Mucosa of stomach (tissue), 1 donor: Measurements from ENCODE around the gene DOK6.
"Not testable (repeated sequence)": the region's sequence is repeated elsewhere in the genome, so short reads cannot be mapped to it uniquely, and the experiment has no call there.

Source experiments
- H3K27me3 ChIP-seq: one replicate; pipeline ENCODE4 v1.7.0; 2013; ENCODE audit warnings: mild to moderate bottlenecking, low read length; ENCODE audit not compliant: control insufficient read depth, insufficient read depth
- H3K36me3 ChIP-seq: one replicate; pipeline ENCODE4 v1.7.0; 2013; ENCODE audit warnings: low read length; ENCODE audit not compliant: control insufficient read depth, insufficient read depth
- H3K4me1 ChIP-seq: one replicate; pipeline ENCODE4 v1.7.0; 2013; ENCODE audit warnings: mild to moderate bottlenecking, low read length; ENCODE audit not compliant: control insufficient read depth, insufficient read depth
- H3K4me3 ChIP-seq: one replicate; pipeline ENCODE4 v1.7.0; 2013; ENCODE audit warnings: low read length
- H3K9ac ChIP-seq: one replicate; pipeline ENCODE4 v1.7.0; 2013; ENCODE audit warnings: mild to moderate bottlenecking, low read length, moderate library complexity
- H3K9me3 ChIP-seq: one replicate; pipeline ENCODE4 v1.7.0; 2013; ENCODE audit warnings: mild to moderate bottlenecking, low read length, moderate library complexity; ENCODE audit not compliant: control insufficient read depth
- donor health status: Pancreatic carcinoma.

Gene DOK6

DNA sequence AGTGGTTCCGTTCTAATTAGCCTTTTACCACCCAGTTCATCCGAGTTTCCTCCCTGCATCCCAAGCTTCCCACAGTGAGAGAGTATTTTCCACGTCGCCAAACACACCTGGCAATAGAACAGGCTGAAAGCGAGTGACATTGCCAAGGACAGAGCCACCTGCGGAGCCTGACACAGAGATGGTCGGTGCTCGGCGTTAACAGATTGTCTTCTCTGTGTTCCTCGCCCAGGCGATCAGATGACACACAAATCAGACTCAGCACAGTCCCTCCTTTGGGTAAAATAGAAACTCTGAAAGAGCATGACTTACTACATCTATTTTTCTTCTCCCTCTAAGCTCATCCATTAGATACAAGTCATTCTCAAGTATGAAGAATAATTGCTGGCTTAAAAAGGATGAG, 439.3 kb downstream of the DOK6 start:
- Histone ChIP-seq H3K4me3 (no peak overlapping the region), H3K36me3 (no peaks in the 10 kb centered on the region), H3K4me1 (no peaks in the 10 kb centered on the region), H3K9ac (no peak overlapping the region), H3K27me3 (no peaks in the 10 kb centered on the region), H3K9me3 (no peaks in the 10 kb centered on the region)

DNA sequence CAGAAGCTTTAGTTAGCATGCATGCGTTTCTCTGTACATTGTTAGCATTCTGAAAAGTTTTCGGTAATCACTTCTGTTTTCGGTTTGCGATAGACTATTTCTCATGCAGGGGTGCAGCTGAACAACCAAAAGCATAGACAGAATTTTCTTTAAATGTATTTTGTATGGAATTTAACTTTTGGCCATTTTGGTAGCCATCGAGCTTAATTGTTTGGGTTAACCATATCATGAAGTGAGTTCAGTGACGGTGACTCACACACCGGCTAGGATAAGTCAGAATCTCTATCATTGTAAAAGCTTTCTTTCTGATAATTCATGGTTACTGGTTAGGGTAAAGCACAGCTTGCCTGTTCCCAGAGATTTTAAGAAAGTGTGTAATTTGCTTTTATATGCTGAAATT, 439.8 kb downstream of the DOK6 start:
- Histone ChIP-seq H3K27me3 (no peaks in the 10 kb centered on the region), H3K4me1 (no peaks in the 10 kb centered on the region), H3K4me3 (no peak overlapping the region), H3K9me3 (no peaks in the 10 kb centered on the region), H3K36me3 (no peaks in the 10 kb centered on the region), H3K9ac (no peak overlapping the region)

DNA sequence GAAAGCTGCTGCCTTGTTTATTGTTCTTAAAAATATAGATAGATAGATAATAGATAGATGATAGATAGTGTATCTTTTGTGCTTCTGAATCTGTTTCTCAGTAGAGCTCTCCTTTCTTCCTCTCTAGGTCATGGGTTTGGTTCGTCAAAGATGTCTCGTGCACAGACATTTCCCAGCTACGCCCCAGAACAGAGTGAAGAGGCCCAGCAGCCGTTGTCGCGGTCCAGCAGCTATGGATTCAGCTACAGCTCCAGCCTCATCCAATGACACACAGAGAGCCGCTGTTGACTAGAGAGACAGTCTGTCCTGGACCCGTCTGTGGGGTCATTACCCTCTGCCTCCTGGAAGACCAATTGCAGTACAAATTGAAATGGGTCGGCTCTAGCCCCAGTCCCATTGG, 440.4 kb downstream of the DOK6 start:
- H3K4me1 ChIP-seq, result no peaks in the 10 kb centered on the region
- H3K27me3 ChIP-seq, result no peaks in the 10 kb centered on the region
- H3K36me3 ChIP-seq, result no peaks in the 10 kb centered on the region
- H3K9me3 ChIP-seq, result no peaks in the 10 kb centered on the region
- H3K4me3 ChIP-seq, result no peak overlapping the region
- no peak overlapping the region for H3K9ac ChIP-seq

DNA sequence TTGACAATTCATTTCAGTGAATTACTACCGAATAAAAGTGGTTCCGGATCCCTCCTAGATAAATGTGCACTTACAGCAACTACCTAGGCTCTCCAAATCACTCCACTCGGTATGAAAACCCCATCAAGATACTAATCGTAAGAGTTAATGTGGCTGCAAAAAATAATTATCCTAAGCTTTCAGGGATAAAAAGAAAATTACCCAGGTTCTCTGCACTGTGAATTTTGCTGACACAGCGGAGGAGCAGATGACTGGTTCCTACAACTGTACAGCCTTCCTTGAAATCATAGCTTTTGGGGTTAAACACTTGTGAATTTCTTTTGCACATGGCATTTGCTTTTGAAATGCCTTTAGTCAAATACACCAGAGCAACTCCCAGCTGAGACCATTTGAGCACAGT, 442.3 kb downstream of the DOK6 start:
- Histone ChIP-seq H3K4me1 (no peaks in the 10 kb centered on the region), H3K9me3 (no peaks in the 10 kb centered on the region), H3K36me3 (no peaks in the 10 kb centered on the region), H3K4me3 (no peak overlapping the region), H3K9ac (no peak overlapping the region), H3K27me3 (no peaks in the 10 kb centered on the region)

DNA sequence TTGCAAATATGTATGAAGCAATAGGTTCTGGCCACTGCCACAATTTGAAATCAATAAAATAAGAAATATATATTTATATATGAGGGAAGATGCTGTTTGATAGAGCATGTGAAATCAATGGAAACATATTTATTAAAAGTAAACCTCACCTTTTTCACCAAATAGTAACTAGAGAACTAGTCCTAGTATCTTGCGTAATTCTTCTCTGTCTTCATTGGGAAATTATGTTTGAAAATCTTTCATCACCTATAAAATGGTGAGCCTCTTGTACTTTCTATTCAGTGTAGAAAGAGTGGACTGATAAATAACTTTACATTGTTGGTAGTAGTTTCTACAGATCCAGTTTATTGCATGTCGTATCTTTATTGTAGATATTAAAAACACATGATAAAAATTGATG, 444.0 kb downstream of the DOK6 start:
- no peak overlapping the region for H3K9ac ChIP-seq
- no peak overlapping the region for H3K4me3 ChIP-seq
- no peaks in the 10 kb centered on the region for H3K27me3 ChIP-seq
- H3K4me1 ChIP-seq, result no peaks in the 10 kb centered on the region
- H3K36me3 ChIP-seq, result no peaks in the 10 kb centered on the region
- H3K9me3 ChIP-seq, result no peaks in the 10 kb centered on the region

DNA sequence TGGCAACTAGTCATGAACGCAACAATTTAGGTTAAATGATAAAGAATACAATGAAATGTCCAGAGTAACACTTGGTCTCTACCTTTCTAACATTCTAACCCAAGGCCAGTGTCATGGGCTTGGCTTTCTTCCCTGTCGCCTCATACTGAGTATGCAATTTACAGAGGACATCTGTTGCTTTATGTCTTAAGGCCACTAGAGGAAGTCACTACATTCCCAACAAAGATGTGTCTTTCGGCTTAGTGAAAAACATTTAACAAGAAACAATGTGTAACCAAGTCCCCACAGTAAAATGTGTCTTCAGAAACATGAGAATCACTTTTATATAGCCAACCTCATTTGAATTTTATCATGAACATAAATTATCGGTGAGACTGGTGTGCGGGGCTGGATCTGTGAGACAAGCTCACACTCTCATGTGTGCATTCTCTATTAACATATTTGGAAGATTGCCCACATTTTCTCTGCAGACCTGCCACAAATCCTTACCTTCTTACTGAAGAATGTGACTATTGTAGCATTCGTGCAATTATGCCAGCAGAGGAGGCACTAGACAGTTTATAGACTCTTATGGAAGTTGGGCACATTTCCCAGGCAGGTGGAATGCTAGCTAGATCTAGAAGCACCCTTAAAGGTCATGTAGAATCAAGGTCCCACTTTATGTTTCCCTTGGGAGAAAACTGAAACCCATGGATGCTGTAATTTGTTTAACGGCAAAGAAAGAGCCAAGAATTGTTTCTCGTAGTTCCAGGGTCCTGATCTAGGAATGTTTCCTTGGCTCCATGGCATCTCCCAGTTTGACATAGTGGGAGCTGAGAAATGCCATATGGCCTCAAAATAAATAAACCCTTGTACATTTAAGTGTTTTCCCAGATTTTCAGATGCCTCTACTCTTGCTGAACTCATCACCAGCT, 445.2 kb downstream of the DOK6 start:
- no peaks in the 10 kb centered on the region for H3K4me1 ChIP-seq
- H3K36me3 ChIP-seq, result no peaks in the 10 kb centered on the region
- no peak overlapping the region for H3K4me3 ChIP-seq
- no peaks in the 10 kb centered on the region for H3K27me3 ChIP-seq
- no peak overlapping the region for H3K9ac ChIP-seq
- H3K9me3 ChIP-seq, result no peaks in the 10 kb centered on the region

DNA sequence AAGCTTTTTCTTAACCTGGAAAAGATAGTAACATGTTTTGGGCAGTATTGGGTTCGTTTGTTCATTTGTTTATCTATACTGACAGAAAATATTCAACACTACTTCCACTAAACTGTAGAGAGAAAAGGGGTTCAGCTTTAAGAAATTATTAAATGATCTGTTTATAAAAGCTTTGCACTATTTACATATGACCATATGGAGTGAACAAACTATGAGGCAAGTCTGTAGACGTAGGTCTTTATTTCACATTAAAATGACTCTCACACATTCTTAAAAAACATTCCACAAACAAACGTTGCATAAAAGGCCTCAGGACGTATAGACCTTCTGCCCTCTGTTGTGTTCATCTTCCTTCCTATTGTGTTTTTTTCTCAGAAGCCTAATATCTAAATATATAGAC, 452.4 kb downstream of the DOK6 start:
- H3K9me3 ChIP-seq, result no peaks in the 10 kb centered on the region
- H3K9ac ChIP-seq, result no peak overlapping the region
- no peak overlapping the region for H3K4me3 ChIP-seq
- no peaks in the 10 kb centered on the region for H3K36me3 ChIP-seq
- H3K4me1 ChIP-seq, result no peaks in the 10 kb centered on the region
- no peaks in the 10 kb centered on the region for H3K27me3 ChIP-seq

DNA sequence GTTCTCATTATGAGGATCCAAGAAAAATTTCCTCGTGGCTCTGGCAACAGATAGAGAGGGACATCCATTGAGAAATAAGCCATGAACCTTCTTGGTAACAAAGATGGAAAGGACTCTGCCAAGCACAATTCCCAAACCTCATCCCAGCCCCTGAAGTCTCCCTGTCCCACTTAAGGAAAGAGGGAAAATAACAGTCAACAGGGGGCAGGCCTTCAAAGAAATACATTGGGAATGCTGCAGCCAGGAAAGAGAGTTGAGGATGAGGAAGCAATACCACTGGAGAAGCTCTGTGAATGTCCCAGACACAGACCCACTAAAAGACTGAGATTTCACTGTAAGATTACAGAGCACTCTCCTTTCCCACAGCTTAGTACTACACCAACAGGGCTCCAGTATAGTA, 453.8 kb downstream of the DOK6 start:
- Histone ChIP-seq H3K36me3 (no peaks in the 10 kb centered on the region), H3K9me3 (no peaks in the 10 kb centered on the region), H3K27me3 (no peaks in the 10 kb centered on the region), H3K9ac (no peak overlapping the region), H3K4me3 (no peak overlapping the region), H3K4me1 (no peaks in the 10 kb centered on the region)

DNA sequence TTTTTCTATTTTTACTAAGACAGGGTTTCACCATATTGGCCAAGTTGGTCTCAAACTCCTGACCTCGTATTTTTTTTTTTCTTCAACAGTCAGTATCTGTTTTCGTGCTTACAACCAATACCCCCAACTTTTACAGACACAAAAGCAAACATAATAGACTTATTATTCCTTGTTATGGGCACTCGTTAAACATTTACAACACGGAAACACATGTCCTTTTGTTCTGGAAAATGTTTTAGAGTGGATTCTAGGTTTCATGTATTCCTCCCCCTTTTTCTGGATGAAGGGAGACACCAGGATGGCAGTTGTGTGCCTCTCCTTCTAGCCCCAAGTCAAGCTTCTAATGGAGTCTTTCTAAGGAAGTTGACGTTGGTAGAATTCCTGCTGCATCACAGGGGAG, 458.2 kb downstream of the DOK6 start:
- no peaks in the 10 kb centered on the region for H3K27me3 ChIP-seq
- no peak overlapping the region for H3K4me3 ChIP-seq
- no peak overlapping the region for H3K9ac ChIP-seq
- H3K36me3 ChIP-seq, result no peaks in the 10 kb centered on the region
- H3K9me3 ChIP-seq, result no peaks in the 10 kb centered on the region
- no peaks in the 10 kb centered on the region for H3K4me1 ChIP-seq

DNA sequence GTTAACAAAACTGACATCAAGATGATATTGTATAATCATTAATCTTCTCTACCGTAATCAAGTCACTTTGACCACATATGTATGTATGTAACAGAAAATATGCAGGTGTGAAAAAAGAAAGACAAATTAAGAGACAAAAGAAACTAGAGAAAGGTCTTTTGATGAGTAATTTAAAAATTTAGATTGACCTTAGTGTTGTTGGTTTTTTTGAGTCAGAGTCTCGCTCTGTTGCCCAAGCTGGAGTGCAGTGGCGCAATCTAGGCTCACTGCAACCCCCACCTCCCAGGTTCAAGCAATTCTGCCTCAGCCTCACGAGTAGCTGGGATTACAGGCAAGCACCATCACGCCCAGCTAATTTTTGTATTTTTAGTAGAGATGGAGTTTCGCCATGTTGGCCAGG, 464.1 kb downstream of the DOK6 start:
- H3K9ac ChIP-seq, H3K27me3 ChIP-seq, H3K4me3 ChIP-seq, H3K36me3 ChIP-seq, H3K9me3 ChIP-seq, H3K4me1 ChIP-seq: not testable (repeated sequence)

DNA sequence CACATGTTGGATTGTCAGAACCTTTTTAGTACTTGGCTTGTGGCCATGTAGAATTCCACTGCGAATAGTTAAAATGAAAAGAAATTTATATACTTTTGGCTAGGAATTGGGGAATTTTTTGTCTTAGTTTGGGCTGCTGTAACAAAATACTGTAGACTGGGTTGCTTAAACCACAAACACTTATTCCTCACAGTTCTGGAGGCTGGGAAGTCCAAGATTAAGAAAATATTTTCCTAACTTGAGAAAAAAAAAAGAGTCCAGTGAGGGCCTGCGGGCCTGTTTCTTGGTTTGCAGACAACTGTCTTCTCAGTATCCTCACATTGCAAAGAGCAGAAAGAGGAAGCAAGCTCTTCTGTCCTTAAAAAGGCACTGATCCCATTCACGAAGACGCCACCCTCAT, 465.1 kb downstream of the DOK6 start:
- no peaks in the 10 kb centered on the region for H3K36me3 ChIP-seq
- H3K9me3 ChIP-seq, result no peaks in the 10 kb centered on the region
- H3K27me3 ChIP-seq, result no peaks in the 10 kb centered on the region
- no peak overlapping the region for H3K9ac ChIP-seq
- no peak overlapping the region for H3K4me3 ChIP-seq
- no peaks in the 10 kb centered on the region for H3K4me1 ChIP-seq

DNA sequence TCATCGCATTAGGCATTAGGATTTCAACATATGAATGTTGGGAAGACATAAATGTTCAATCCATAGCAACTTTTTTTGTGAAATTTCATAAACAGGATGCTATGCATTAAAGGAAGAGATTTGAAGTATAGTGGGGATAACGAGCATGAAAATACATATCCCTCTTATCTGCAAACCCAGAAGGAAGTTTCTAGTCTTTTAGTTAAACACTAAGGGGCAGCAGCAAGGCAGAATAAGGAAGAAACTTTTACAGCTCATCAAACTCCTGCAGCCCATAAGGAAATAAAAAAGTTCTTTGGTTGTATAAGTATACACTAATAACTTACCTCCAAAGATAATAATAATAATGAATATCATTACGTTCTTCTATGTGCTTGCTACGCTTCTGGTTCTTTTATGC, 465.5 kb downstream of the DOK6 start:
- H3K9ac ChIP-seq, result no peak overlapping the region
- no peaks in the 10 kb centered on the region for H3K9me3 ChIP-seq
- H3K4me3 ChIP-seq, result no peak overlapping the region
- H3K27me3 ChIP-seq, result no peaks in the 10 kb centered on the region
- no peaks in the 10 kb centered on the region for H3K36me3 ChIP-seq
- no peaks in the 10 kb centered on the region for H3K4me1 ChIP-seq

DNA sequence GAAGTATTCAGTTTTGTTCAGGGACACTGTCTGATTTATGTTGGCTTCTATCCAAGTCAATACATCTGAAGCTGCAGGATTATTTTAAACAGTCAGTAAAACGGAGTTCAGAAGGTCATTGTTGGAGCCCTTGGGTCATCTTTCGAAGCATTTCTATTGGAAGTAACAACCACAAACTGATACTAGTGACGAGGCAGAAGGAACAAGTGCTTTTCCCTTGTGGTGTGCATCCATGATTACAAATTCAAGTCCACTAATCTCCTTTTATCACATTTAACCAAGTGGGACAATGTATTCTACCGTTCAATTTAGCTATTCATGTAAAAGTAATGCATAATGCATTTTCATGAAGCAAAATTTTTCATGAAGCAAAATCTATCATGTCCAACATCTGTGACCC, 470.0 kb downstream of the DOK6 start:
- no peaks in the 10 kb centered on the region for H3K4me1 ChIP-seq

More for the DNA sequence above, 470.0 kb downstream of the DOK6 start:
- Histone ChIP-seq H3K4me3 (no peak overlapping the region), H3K9me3 (no peaks in the 10 kb centered on the region), H3K27me3 (no peaks in the 10 kb centered on the region), H3K36me3 (no peaks in the 10 kb centered on the region), H3K9ac (no peak overlapping the region)
